Right hindlimb (tissue), 1 donor: ENCODE data around the gene YWHAE.
"Not testable (repeated sequence)": the region's sequence is repeated elsewhere in the genome, so short reads cannot be mapped to it uniquely, and the experiment has no call there.

ENCODE experiments used
- DNase-seq: peaks from one replicate; pipeline ENCODE4 v3.0.0-alpha.2; 2018

YWHAE gene

GRCh38 chr17:1324201-1324771, 75.7 kb downstream of the YWHAE start:
- DNase-seq, result no peak

- no peak for DNase-seq
Observed at GRCh38 chr17:1323336-1323735, 76.7 kb downstream of the YWHAE start.

GRCh38 chr17:1322480-1322879, 77.5 kb downstream of the YWHAE start:
- DNase-seq, result no peak

GRCh38 chr17:1322014-1322428, 78.0 kb downstream of the YWHAE start:
- no peak for DNase-seq

- DNase-seq, result no peak
Observed at GRCh38 chr17:1315891-1316403, 84.1 kb downstream of the YWHAE start.

GRCh38 chr17:1315409-1315808, 84.6 kb downstream of the YWHAE start:
- DNase-seq, result no peak

GRCh38 chr17:1313270-1314005, 86.6 kb downstream of the YWHAE start:
- no peak for DNase-seq

GRCh38 chr17:1312261-1312870, 87.7 kb downstream of the YWHAE start:
- DNase-seq, result no peak

GRCh38 chr17:1307829-1308228, 92.2 kb downstream of the YWHAE start:
- DNase-seq, result not testable (repeated sequence)

- no peak for DNase-seq
Observed at GRCh38 chr17:1304962-1305563, 95.0 kb downstream of the YWHAE start.

GRCh38 chr17:1304522-1304921, 95.5 kb downstream of the YWHAE start:
- DNase-seq, result no peak

- no peak for DNase-seq
Observed at GRCh38 chr17:1302761-1303160, 97.3 kb downstream of the YWHAE start.

GRCh38 chr17:1301546-1301945, 98.5 kb downstream of the YWHAE start:
- no peak for DNase-seq

GRCh38 chr17:1300371-1300905, 99.6 kb downstream of the YWHAE start:
- DNase-seq, result no peak

- DNase-seq, result no peak
Observed at GRCh38 chr17:1299552-1300370, 100.3 kb downstream of the YWHAE start.

- no peak for DNase-seq
Observed at GRCh38 chr17:1298606-1299005, 101.4 kb downstream of the YWHAE start.
